Mesenchymal stem cell (in vitro differentiated cells and primary cell): ENCODE data around the gene FAM13C.

Experiments used
- DNase-seq: peaks from one replicate; pipeline ENCODE4 v3.0.0-alpha.2; 2013
- H2AFZ ChIP-seq: one replicate; pipeline ENCODE4 v1.6.1; 2013; ENCODE audit warnings: low read depth, mild to moderate bottlenecking, control low read depth, inconsistent platforms, low read length, moderate library complexity
- H2AK5ac ChIP-seq: 2 replicates; pipeline ENCODE4 v1.6.1; 2013; ENCODE audit warnings: low read length, moderate library complexity, mild to moderate bottlenecking, inconsistent platforms; ENCODE audit not compliant: severe bottlenecking
- H2BK120ac ChIP-seq: one replicate; pipeline ENCODE4 v1.6.1; 2013; ENCODE audit warnings: low read depth, mild to moderate bottlenecking, inconsistent platforms, low read length, moderate library complexity
- H2BK12ac ChIP-seq, 2 experiments: one replicate each; pipeline ENCODE4 v1.6.1; 2013; ENCODE audit warnings: inconsistent platforms in 2 of 2, low read length in 2 of 2, mild to moderate bottlenecking in 2 of 2, moderate library complexity in 2 of 2, control low read depth in 1 of 2
- H2BK15ac ChIP-seq: one replicate; pipeline ENCODE4 v1.6.1; 2013; ENCODE audit warnings: mild to moderate bottlenecking, low read depth, inconsistent platforms; ENCODE audit not compliant: poor library complexity, severe bottlenecking
- H2BK5ac ChIP-seq: 2 replicates; pipeline ENCODE4 v1.6.1; 2013; ENCODE audit warnings: low read depth, mild to moderate bottlenecking, low read length, control low read depth, inconsistent platforms; ENCODE audit not compliant: poor library complexity, severe bottlenecking
- H3K14ac ChIP-seq, 2 experiments: one replicate each; pipeline ENCODE4 v1.6.1; 2013; ENCODE audit warnings: inconsistent platforms in 2 of 2, low read length in 2 of 2, control low read depth in 1 of 2, mild to moderate bottlenecking in 1 of 2, moderate library complexity in 1 of 2
- H3K18ac ChIP-seq, 2 experiments: one replicate each; pipeline ENCODE4 v1.6.1; 2013; ENCODE audit warnings: inconsistent platforms in 2 of 2, low read length in 2 of 2, control low read depth in 1 of 2, low read depth in 1 of 2, mild to moderate bottlenecking in 1 of 2
- H3K23ac ChIP-seq, 2 experiments: one replicate each; pipeline ENCODE4 v1.6.1; 2013; ENCODE audit warnings: inconsistent platforms in 2 of 2, low read length in 2 of 2, mild to moderate bottlenecking in 2 of 2, moderate library complexity in 2 of 2, control low read depth in 1 of 2
- H3K27ac ChIP-seq: 2 replicates; pipeline ENCODE4 v1.5.1; 2013; ENCODE audit warnings: mild to moderate bottlenecking, moderate library complexity, low read length, control low read depth, inconsistent platforms; ENCODE audit not compliant: poor library complexity, severe bottlenecking
- H3K27me3 ChIP-seq, 2 experiments: 2 replicates each; pipeline versions ENCODE4 v1.6.1 to v1.7.0; 2013; ENCODE audit warnings: low read length in 2 of 2, mild to moderate bottlenecking in 2 of 2, moderate library complexity in 2 of 2, control low read depth in 1 of 2, inconsistent platforms in 1 of 2; ENCODE audit not compliant: control insufficient read depth in 1 of 2, insufficient read depth in 1 of 2
- H3K36me3 ChIP-seq, 2 experiments: 2 replicates each; pipeline versions ENCODE4 v1.6.1 to v1.7.0; 2013; ENCODE audit warnings: low read length in 2 of 2, control low read depth in 1 of 2, inconsistent platforms in 1 of 2, low read depth in 1 of 2, mild to moderate bottlenecking in 1 of 2; ENCODE audit not compliant: insufficient read depth in 2 of 2, control insufficient read depth in 1 of 2
- H3K4ac ChIP-seq, 2 experiments: one replicate each; pipeline ENCODE4 v1.6.1; 2013; ENCODE audit warnings: inconsistent platforms in 2 of 2, low read length in 2 of 2, mild to moderate bottlenecking in 2 of 2, moderate library complexity in 2 of 2, control low read depth in 1 of 2, low read depth in 1 of 2
- H3K4me1 ChIP-seq: 2 replicates; pipeline ENCODE4 v1.6.1; 2013; ENCODE audit warnings: low read depth, low read length, control low read depth; ENCODE audit not compliant: control insufficient read depth, insufficient read depth
- H3K4me2 ChIP-seq: 2 replicates; pipeline ENCODE4 v1.6.1; 2013; ENCODE audit warnings: low read length, mild to moderate bottlenecking, inconsistent platforms; ENCODE audit not compliant: poor library complexity, severe bottlenecking
- H3K4me3 ChIP-seq, 2 experiments: 2 replicates each; pipeline versions ENCODE4 v1.5.1 to v1.7.0; 2013; ENCODE audit warnings: low read length in 2 of 2, mild to moderate bottlenecking in 2 of 2, control low read depth in 1 of 2, low read depth in 1 of 2; ENCODE audit not compliant: insufficient read depth in 1 of 2
- H3K79me1 ChIP-seq: replicated peaks from 2 replicates; pipeline ENCODE4 v1.6.1; 2013; ENCODE audit warnings: mild to moderate bottlenecking, control low read depth, low read length, inconsistent platforms; ENCODE audit not compliant: poor library complexity, severe bottlenecking
- H3K9ac ChIP-seq: 2 replicates; pipeline ENCODE4 v1.7.0; 2013; ENCODE audit warnings: mild to moderate bottlenecking, low read length, moderate library complexity
- H3K9me3 ChIP-seq: 2 replicates; pipeline ENCODE4 v1.7.0; 2013; ENCODE audit warnings: mild to moderate bottlenecking, low read length; ENCODE audit not compliant: control insufficient read depth
- H4K8ac ChIP-seq: one replicate; pipeline ENCODE4 v1.6.1; 2013; ENCODE audit warnings: inconsistent platforms, mild to moderate bottlenecking, low read length, moderate library complexity
- H4K91ac ChIP-seq: one replicate; pipeline ENCODE4 v1.6.1; 2013; ENCODE audit warnings: mild to moderate bottlenecking, low read length, inconsistent platforms
- WGBS: methylation state at CpG from one replicate; pipeline ENCODE4 v1.1.7; 2013; ENCODE audit warnings: mixed read lengths; 5-methylcytosine and 5-hydroxymethylcytosine counted together

FAM13C gene

GRCh38 chr10:59243611-59244195 lies 118.6 kb downstream of the FAM13C start:
- Histone ChIP-seq H3K4me2 (no peak overlapping the region), H3K27me3 (peaks cover 0 to 8% of the 10 kb centered on the region in 2 experiments), H3K23ac (no peak overlapping the region), H3K4me3 (no peak overlapping the region), H3K4me1 (no peaks in the 10 kb centered on the region), H4K8ac (no peak overlapping the region), H3K18ac (no peak overlapping the region), H3K79me1 (no peaks in the 10 kb centered on the region), H2BK5ac (no peak overlapping the region), H3K4ac (no peak overlapping the region), H4K91ac (no peak overlapping the region), H3K9ac (no peak overlapping the region), H2BK15ac (no peak overlapping the region), H2AFZ (no peak overlapping the region), H2AK5ac (no peak overlapping the region), H2BK120ac (no peak overlapping the region), H2BK12ac (no peak overlapping the region), H3K36me3 (no peaks in the 10 kb centered on the region), H3K27ac (no peak overlapping the region), H3K9me3 (no peaks in the 10 kb centered on the region), H3K14ac (no peak overlapping the region)
- 100% methylated on average over 1 of the region's 2 CpGs for WGBS
- no peak for DNase-seq

GRCh38 chr10:59242991-59243390 lies 119.4 kb downstream of the FAM13C start:
- no peak overlapping the region for H3K9ac ChIP-seq
- no peaks in the 10 kb centered on the region for H3K36me3 ChIP-seq
- WGBS: no CpG with 5 or more reads among the region's 3 CpGs
- no peaks in the 10 kb centered on the region for H3K9me3 ChIP-seq
- DNase-seq: no peak
- no peak overlapping the region for H3K14ac ChIP-seq
- H3K27me3 ChIP-seq: peaks cover 0 to 8% of the 10 kb centered on the region in 2 experiments
- no peak overlapping the region for H2BK15ac ChIP-seq
- H4K8ac ChIP-seq: no peak overlapping the region
- H3K4ac ChIP-seq: no peak overlapping the region
- no peak overlapping the region for H2AFZ ChIP-seq
- H2BK5ac ChIP-seq: no peak overlapping the region
- no peak overlapping the region for H2BK12ac ChIP-seq
- H3K4me3 ChIP-seq: no peak overlapping the region
- no peaks in the 10 kb centered on the region for H3K4me1 ChIP-seq
- no peak overlapping the region for H2AK5ac ChIP-seq
- H2BK120ac ChIP-seq: no peak overlapping the region
- H3K79me1 ChIP-seq: no peaks in the 10 kb centered on the region
- H3K23ac ChIP-seq: no peak overlapping the region
- H4K91ac ChIP-seq: no peak overlapping the region
- H3K27ac ChIP-seq: no peak overlapping the region
- no peak overlapping the region for H3K4me2 ChIP-seq
- H3K18ac ChIP-seq: no peak overlapping the region

GRCh38 chr10:59242057-59242456 lies 120.3 kb downstream of the FAM13C start:
- no peak overlapping the region for H2AK5ac ChIP-seq
- no peak overlapping the region for H3K23ac ChIP-seq
- H4K91ac ChIP-seq: no peak overlapping the region
- H3K4ac ChIP-seq: no peak overlapping the region
- H2BK120ac ChIP-seq: no peak overlapping the region
- peak overlapping the region in 1 of 2 experiments; percentile 56 for H3K18ac ChIP-seq
- no peak overlapping the region for H3K27ac ChIP-seq
- H2BK12ac ChIP-seq: no peak overlapping the region
- H3K4me1 ChIP-seq: no peaks in the 10 kb centered on the region
- no peak overlapping the region for H3K9ac ChIP-seq
- no peak overlapping the region for H3K4me3 ChIP-seq
- H4K8ac ChIP-seq: no peak overlapping the region
- no peak for DNase-seq
- no peak overlapping the region for H2AFZ ChIP-seq
- H3K27me3 ChIP-seq: peaks cover 0 to 8% of the 10 kb centered on the region in 2 experiments
- no peaks in the 10 kb centered on the region for H3K9me3 ChIP-seq
- H3K36me3 ChIP-seq: no peaks in the 10 kb centered on the region
- no CpG with 5 or more reads among the region's 1 CpG for WGBS
- H3K79me1 ChIP-seq: no peaks in the 10 kb centered on the region
- H3K14ac ChIP-seq: no peak overlapping the region
- no peak overlapping the region for H3K4me2 ChIP-seq
- no peak overlapping the region for H2BK15ac ChIP-seq
- no peak overlapping the region for H2BK5ac ChIP-seq

- H3K9me3 ChIP-seq: no peaks in the 10 kb centered on the region
- no peak overlapping the region for H2BK5ac ChIP-seq
- H3K36me3 ChIP-seq: no peaks in the 10 kb centered on the region
- H2BK15ac ChIP-seq: no peak overlapping the region
- no peak overlapping the region for H3K9ac ChIP-seq
- no peak overlapping the region for H4K91ac ChIP-seq
- H3K4ac ChIP-seq: no peak overlapping the region
- H2BK12ac ChIP-seq: no peak overlapping the region
- no peaks in the 10 kb centered on the region for H3K79me1 ChIP-seq
- H3K27ac ChIP-seq: no peak overlapping the region
- H3K23ac ChIP-seq: no peak overlapping the region
- no CpG with 5 or more reads among the region's 2 CpGs for WGBS
- peaks cover 0 to 8% of the 10 kb centered on the region in 2 experiments for H3K27me3 ChIP-seq
- no peak overlapping the region for H4K8ac ChIP-seq
- no peak overlapping the region for H3K14ac ChIP-seq
- DNase-seq: peak; percentile 56
- no peak overlapping the region for H2AFZ ChIP-seq
- H2AK5ac ChIP-seq: no peak overlapping the region
- H3K4me2 ChIP-seq: no peak overlapping the region
- no peak overlapping the region for H3K18ac ChIP-seq
- no peak overlapping the region for H2BK120ac ChIP-seq
- no peaks in the 10 kb centered on the region for H3K4me1 ChIP-seq
- no peak overlapping the region for H3K4me3 ChIP-seq
Observed at GRCh38 chr10:59240582-59241183, 121.7 kb downstream of the FAM13C start.
